HepG2 (cell line): ENCODE results near the gene SELENOS.

Experiments
- RBM39 ChIP-seq: fragments of 200-400 bp; formaldehyde crosslinking; IDR thresholded peaks from one replicate; pipeline ENCODE4 v1.6.1; 2018; ENCODE audit warnings: antibody characterized with exemption, mild to moderate bottlenecking, low read depth, low read length; ENCODE audit not compliant: poor library complexity, severe bottlenecking
- RXRA ChIP-seq: sonication (generic); formaldehyde crosslinking; IDR thresholded peaks from 2 replicates; pipeline ENCODE4 v1.5.1; 2020; ENCODE audit warnings: missing genetic modification reagents
- SMARCE1 ChIP-seq: fragments of 450-650 bp; IDR thresholded peaks from 2 replicates; pipeline ENCODE4 v1.6.1; 2017; ENCODE audit warnings: borderline replicate concordance
- SRF ChIP-seq: IDR thresholded peaks from 2 replicates; pipeline ENCODE4 v1.6.1; 2011; ENCODE audit warnings: mild to moderate bottlenecking, low read depth, low read length, moderate library complexity

GRCh38 chr15:101323793-101324523 is 46.7 kb upstream of the SELENOS start:
- TF ChIP-seq SRF (no peak), RXRA (no peak), SMARCE1 (no peak), RBM39 (no peak)
